K562 (cell line): ENCODE measurements around the gene CDX1. TPM values are rescaled to one million over a fixed set of nuclear protein-coding genes. Genes with fewer than 3 reads are reported as not detected.

ENCODE experiments used
- ATAC-seq: fragments of 200-7000 bp; cut with Tn5 transposase; 3 replicates; pipeline ENCODE4 v1.9.1; 2020; ENCODE audit warnings: moderate library complexity
- BruUV-seq: library from RNA; stranded (reverse); fragments of 400-500 nt; replicated peaks from 2 replicates; lab custom pipeline; 2021; lab: Mats Ljungman, UMichigan
- CTCF ChIA-PET: fragments of 300-600 bp; formaldehyde crosslinking; extraction: SDS; loops from one replicate; lab custom pipeline; 2021; ENCODE audit warnings: low intra/inter-chr PET ratio; lab: Yijun Ruan, JAX
- POLR2A ChIA-PET: fragments of 300-600, 350-650 bp; sonication (Branson Sonifier 250); formaldehyde crosslinking; extraction: SDS; loops from one replicate; lab custom pipeline; 2021; ENCODE audit warnings: antibody characterized with exemption, inconsistent platforms; lab: Yijun Ruan, JAX
- DNase-seq, 4 experiments: peaks; one replicate each; pipeline versions ENCODE4 v3.0.0 to v3.0.0-alpha.2; 2011 to 2018; ENCODE audit warnings: low spot score in 3 of 4, mixed read lengths in 3 of 4; ENCODE audit errors: extremely low read depth in 1 of 4
- FAIRE-seq: peaks from 2 replicates; lab custom pipeline; 2011; peaks lifted over from hg19 to GRCh38; lab: Jason Lieb, UNC
- H2AFZ ChIP-seq: 2 replicates; pipeline ENCODE4 v1.6.0; 2011; ENCODE audit warnings: low read depth, low read length, control low read depth, inconsistent platforms
- H3K27ac ChIP-seq: fragments of 200-600 bp; 3 replicates; pipeline ENCODE4 v1.8.0; 2011; ENCODE audit warnings: low read depth, mild to moderate bottlenecking, control low read depth, inconsistent platforms, low read length, moderate library complexity, mixed read lengths; ENCODE audit errors: extremely low read depth
- H3K27me3 ChIP-seq, 2 experiments: fragments of 300-600 bp in 1 of 2; 2 replicates in 1 of 2; 3 replicates in 1 of 2; pipeline versions ENCODE4 v1.6.0 to v1.8.0; 2011; ENCODE audit warnings: inconsistent platforms in 2 of 2, low read length in 2 of 2, mild to moderate bottlenecking in 1 of 2, mixed read lengths in 1 of 2, moderate library complexity in 1 of 2; ENCODE audit not compliant: control insufficient read depth in 2 of 2, insufficient read depth in 2 of 2
- H3K36me3 ChIP-seq: fragments of 300-600 bp; 3 replicates; pipeline ENCODE4 v1.8.0; 2011; ENCODE audit warnings: mild to moderate bottlenecking, low read length, inconsistent platforms; ENCODE audit not compliant: control insufficient read depth, insufficient read depth
- H3K4me1 ChIP-seq, 2 experiments: fragments of 200-600 bp in 1 of 2; replicated peaks in 1 of 2; 2 replicates in 1 of 2; 3 replicates in 1 of 2; pipeline versions ENCODE4 v1.5.1 to v1.8.0; 2011; ENCODE audit warnings: inconsistent platforms in 2 of 2, low read length in 2 of 2, mild to moderate bottlenecking in 1 of 2, mixed read lengths in 1 of 2, moderate library complexity in 1 of 2; ENCODE audit not compliant: control insufficient read depth in 2 of 2, insufficient read depth in 2 of 2
- H3K4me2 ChIP-seq: 2 replicates; pipeline ENCODE4 v1.6.1; 2011; ENCODE audit warnings: low read length, control low read depth, inconsistent platforms, mixed read lengths; ENCODE audit not compliant: insufficient read depth
- H3K4me3 ChIP-seq: fragments of 200-600 bp; sonication (generic), shearing (Covaris generic); 2 replicates; pipeline ENCODE4 v1.5.1; 2016; ENCODE audit warnings: control low read depth, inconsistent platforms
- H3K79me2 ChIP-seq: fragments of 200-600 bp; 3 replicates; pipeline ENCODE4 v1.8.0; 2011; ENCODE audit warnings: low read length, inconsistent platforms; ENCODE audit not compliant: control insufficient read depth, insufficient read depth
- H3K9ac ChIP-seq, 2 experiments: 2 replicates each; pipeline versions ENCODE4 v1.6.0 to v1.6.1; 2011; ENCODE audit warnings: low read depth in 2 of 2, low read length in 2 of 2, control low read depth in 1 of 2, inconsistent platforms in 1 of 2, mild to moderate bottlenecking in 1 of 2, mixed read lengths in 1 of 2; ENCODE audit not compliant: insufficient read depth in 1 of 2
- H3K9me1 ChIP-seq: one replicate; pipeline ENCODE4 v1.6.0; 2011; ENCODE audit warnings: inconsistent platforms, mild to moderate bottlenecking, low read length, moderate library complexity; ENCODE audit not compliant: control insufficient read depth, insufficient read depth
- H3K9me3 ChIP-seq: replicated peaks from 2 replicates; pipeline ENCODE4 v1.5.1; 2011; ENCODE audit warnings: low read depth, low read length, inconsistent platforms; ENCODE audit not compliant: control insufficient read depth, insufficient read depth
- H4K20me1 ChIP-seq: replicated peaks from 2 replicates; pipeline ENCODE4 v1.6.1; 2011; ENCODE audit warnings: low read length, inconsistent platforms, mixed read lengths; ENCODE audit not compliant: control insufficient read depth, insufficient read depth
- BRD4 ChIP-seq: fragments of 200-600 bp; sonication (generic); IDR thresholded peaks from 2 replicates; pipeline ENCODE4 v1.6.1; 2017; ENCODE audit warnings: inconsistent platforms
- C11orf30 ChIP-seq: fragments of 450-650 bp; IDR thresholded peaks from 2 replicates; pipeline ENCODE4 v1.6.1; 2016; ENCODE audit warnings: low read depth, mild to moderate bottlenecking
- DNMT1 ChIP-seq: fragments of 450-650 bp; IDR thresholded peaks from 2 replicates; pipeline ENCODE4 v1.6.1; 2016; ENCODE audit warnings: antibody characterized with exemption, mild to moderate bottlenecking
- FOXM1 ChIP-seq, 2 experiments: fragments of 450-650 bp in 1 of 2; sonication (generic) in 1 of 2; formaldehyde crosslinking in 1 of 2; IDR thresholded peaks; 2 replicates each; pipeline versions ENCODE4 v1.6.1 to v1.9.0; 2017 to 2022; ENCODE audit warnings: low read depth in 2 of 2, mild to moderate bottlenecking in 2 of 2, missing genetic modification reagents in 1 of 2, moderate library complexity in 1 of 2
- HSF4 ChIP-seq: fragments of 250-450 bp; sonication (Bioruptor Pico); IDR thresholded peaks from 2 replicates; pipeline ENCODE4 v2.1.2; 2022; ENCODE audit warnings: mild to moderate bottlenecking, moderate library complexity, borderline replicate concordance
- ILF3 ChIP-seq: fragments of 450-650 bp; IDR thresholded peaks from 2 replicates; pipeline ENCODE4 v1.6.1; 2018; ENCODE audit warnings: antibody characterized with exemption, mild to moderate bottlenecking, moderate library complexity, borderline replicate concordance
- MLLT1 ChIP-seq, 2 experiments: fragments of 450-650 bp; IDR thresholded peaks; 2 replicates each; pipeline ENCODE4 v1.6.1; 2016
- PRDM10 ChIP-seq: fragments of 450-650 bp; IDR thresholded peaks from 2 replicates; pipeline ENCODE4 v1.6.1; 2018; ENCODE audit not compliant: partially characterized antibody
- RCOR1 ChIP-seq, 2 experiments: IDR thresholded peaks; 2 replicates each; pipeline ENCODE4 v1.6.1; 2012; ENCODE audit warnings: low read depth in 2 of 2, low read length in 2 of 2, borderline replicate concordance in 1 of 2, improper control_type of control experiment in 1 of 2
- SPI1 ChIP-seq: IDR thresholded peaks from 2 replicates; pipeline ENCODE4 v1.6.1; 2011; ENCODE audit warnings: low read depth, low read length, control low read depth, borderline replicate concordance
- ZBTB1 ChIP-seq: sonication (generic); formaldehyde crosslinking; IDR thresholded peaks from 2 replicates; pipeline ENCODE4 v1.8.1; 2023; ENCODE audit warnings: missing genetic modification reagents, low read depth, mild to moderate bottlenecking, borderline replicate concordance
- ZFX ChIP-seq: sonication (generic); formaldehyde crosslinking; IDR thresholded peaks from 2 replicates; pipeline ENCODE4 v1.8.0; 2022; ENCODE audit warnings: mild to moderate bottlenecking, missing genetic modification reagents, moderate library complexity
- ZNF263 ChIP-seq: sonication (generic); formaldehyde crosslinking; IDR thresholded peaks from 2 replicates; pipeline ENCODE4 v1.8.0; 2022; ENCODE audit warnings: mild to moderate bottlenecking, missing genetic modification reagents, borderline replicate concordance
- ZNF561 ChIP-seq: fragments of 450-650 bp; formaldehyde crosslinking; conservative IDR thresholded peaks from 2 replicates; pipeline ENCODE4 v1.4.0; 2020; ENCODE audit warnings: mild to moderate bottlenecking, moderate library complexity
- ZNF695 ChIP-seq: fragments of 450-650 bp; formaldehyde crosslinking; IDR thresholded peaks from 2 replicates; pipeline ENCODE4 v1.4.0; 2020; ENCODE audit warnings: mild to moderate bottlenecking, moderate library complexity
- WGBS: fragments of 100-300 bp; shearing (Covaris generic); methylation state at CpG from one replicate; pipeline ENCODE4 v1.1.6; 2016; ENCODE audit warnings: low coverage, mixed read lengths; ENCODE audit not compliant: insufficient coverage; ENCODE audit errors: missing lambda C conversion rate; 5-methylcytosine and 5-hydroxymethylcytosine counted together
- in situ Hi-C: fragments of 300-500 bp; cut with MboI; formaldehyde crosslinking; loops from 4 replicates; pipeline ENCODE4 v1.15.0; 2018; ENCODE audit warnings: inconsistent platforms, mixed read lengths
- intact Hi-C: fragments of 100-400 bp; cut with micrococcal nuclease; formaldehyde crosslinking; loops from 2 replicates; pipeline ENCODE4 v1.14.2; 2022
- polyA plus RNA-seq, 8 experiments: library from polyadenylated mRNA; depleted of rRNA in 4 of 8; stranded (reverse) in 5 of 8; unstranded in 3 of 8; fragments of >200 nt; fragmentation: Nextera tagmentation in 2 of 8; fragmentation: Illumina TruSeq in 1 of 8; extraction: Ambion mirVana in 2 of 8; extraction: Trizol in 1 of 8; gene quantifications; 2 replicates each; pipeline versions ENCODE4 v1.2.1 to v1.2.3, GENCODE V29; 2011 to 2014; ENCODE audit warnings: inconsistent platforms in 1 of 8, missing spikeins in 1 of 8
- total RNA-seq, 7 experiments: library from RNA; depleted of rRNA in 6 of 7; stranded (reverse); fragments of >200 nt in 6 of 7; fragmentation: Illumina TruSeq in 2 of 7; extraction: Trizol in 2 of 7; gene quantifications; 2 replicates each; pipeline versions ENCODE4 v1.2.1 to v1.2.3, GENCODE V29; 2011 to 2021; ENCODE audit warnings: low replicate concordance in 1 of 7

CDX1 gene
- total and polyA plus RNA-seq, 9 of the 15 experiments (the other 6 are each of a cell fraction or from before 2014, with no cell fraction given), result 0.06 to 0.16 TPM; not detected in 7

GRCh38 chr5:150215979-150216944 is 49.7 kb downstream of the CDX1 start:
- no TSS peak for BruUV-seq
- no peaks in the 10 kb centered on the region for H3K9me1 ChIP-seq
- H3K79me2 ChIP-seq, result no peaks in the 10 kb centered on the region
- 0 out of 2 replicates have a peak, but pooled peaks cover 4% of the 10 kb centered on the region for H4K20me1 ChIP-seq
- no peak overlapping the region for H3K4me3 ChIP-seq
- H3K27me3 ChIP-seq, result peaks cover 7 to 23% of the 10 kb centered on the region in 2 experiments; a peak in 3 of 5 replicates
- intact Hi-C loops (loop anchor here (5.0 kb wide), 1 partner anchor 379 kb away; no protein-coding TSS in a partner anchor), in situ Hi-C loops (loop anchor here (10.0 kb wide), 1 partner anchor 581 kb away; no protein-coding TSS in a partner anchor)
- DNase-seq (peak in 2 of 4 experiments; percentile 51 to 59), ATAC-seq (no peak), FAIRE-seq (no peak)
- CTCF ChIA-PET, result interaction anchor here (1.6 to 4.1 kb wide), 2 partner anchors 55 to 86 kb away, joined by 5 to 36 read pairs; no protein-coding TSS in a partner anchor
- peaks cover 3 to 4% of the 10 kb centered on the region in 2 experiments; a peak in 3 of 5 replicates for H3K4me1 ChIP-seq
- no peaks in the 10 kb centered on the region for H3K9me3 ChIP-seq
- no peak overlapping the region for H3K27ac ChIP-seq
- WGBS, result 6% methylated on average over 8 of the region's 10 CpGs
- H3K9ac ChIP-seq, result no peak overlapping the region
- H2AFZ ChIP-seq, result no peak overlapping the region
- no peaks in the 10 kb centered on the region for H3K36me3 ChIP-seq
- POLR2A ChIA-PET, result interaction anchor here (0.5 to 1.0 kb wide), 2 partner anchors 40 to 45 kb away, joined by 3 read pairs; no protein-coding TSS in a partner anchor
- no peak overlapping the region for H3K4me2 ChIP-seq
- TF ChIP-seq ZFX (no peak), DNMT1 (no peak), HSF4 (no peak), C11orf30 (no peak), ZNF263 (CRISPR knock-in tag) (0 out of 2 replicates have a peak, but pooled peaks have one; percentile 61), FOXM1 (IDR thresholded peaks at IDR 0.05; ENCODE audit: low read depth) (no peak), FOXM1 (CRISPR knock-in tag; IDR thresholded peaks at IDR 0.05; ENCODE audit: low read depth) (no peak), ZNF561 (CRISPR knock-in tag) (no peak), ZBTB1 (CRISPR knock-in tag) (no peak), ILF3 (no peak), PRDM10 (no peak), RCOR1 (IDR thresholded peaks at IDR 0.05; ENCODE audit: borderline replicate concordance in 1 of 2, low read depth in 2 of 2, low read length in 2 of 2) (no peak), SPI1 (peak; percentile 19; the same call in 1 of the 2 replicates), BRD4 (no peak), MLLT1 (IDR thresholded peaks at IDR 0.05) (no peak), ZNF695 (CRISPR knock-in tag) (no peak)
